Measurements from ENCODE around the gene PDE4B.
"Not testable (repeated sequence)": the region's sequence is repeated elsewhere in the genome, so short reads cannot be mapped to it uniquely, and the experiment has no call there.

The PDE4B gene

GRCh38 chr1:66402194-66402593 lies 609.5 kb downstream of the PDE4B start:
- DNase-seq: no peak

DNA sequence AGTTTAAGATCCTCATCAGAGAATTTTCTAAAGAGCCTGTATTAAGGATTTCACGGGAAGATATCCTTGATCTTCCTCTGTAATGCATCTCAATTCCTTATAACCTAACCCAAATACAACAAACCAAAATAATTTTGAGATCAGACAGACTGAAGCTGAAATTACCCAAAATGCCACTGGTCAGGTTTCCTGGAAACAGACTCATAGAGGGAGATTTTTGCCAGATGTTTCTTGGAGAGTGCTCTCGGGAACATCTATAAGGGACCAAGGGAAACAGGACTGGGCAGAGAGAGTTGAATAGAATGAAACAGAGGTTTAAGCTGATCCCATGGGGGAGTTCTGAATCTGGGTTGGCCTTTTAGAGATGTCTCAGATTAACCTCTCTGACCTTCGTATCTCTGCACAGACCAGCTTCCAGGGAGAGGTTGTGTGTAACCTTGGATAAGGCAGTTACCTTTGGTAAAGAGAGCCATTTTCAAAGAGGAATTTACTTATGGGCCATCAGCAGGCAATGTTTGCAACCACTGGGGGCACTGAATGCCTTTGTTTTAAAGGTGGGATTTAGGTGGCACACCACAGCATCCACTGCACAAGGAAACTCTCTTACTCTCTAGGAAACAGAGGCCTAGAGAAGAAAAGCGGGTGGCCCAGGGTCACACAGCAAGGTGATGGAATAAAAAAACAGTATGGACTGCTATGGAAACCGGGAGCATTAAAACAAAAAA lies 610.5 kb downstream of the PDE4B start:
- DNase-seq: no peak

GRCh38 chr1:66405061-66405460 lies 612.4 kb downstream of the PDE4B start:
- DNase-seq: no peak

DNA sequence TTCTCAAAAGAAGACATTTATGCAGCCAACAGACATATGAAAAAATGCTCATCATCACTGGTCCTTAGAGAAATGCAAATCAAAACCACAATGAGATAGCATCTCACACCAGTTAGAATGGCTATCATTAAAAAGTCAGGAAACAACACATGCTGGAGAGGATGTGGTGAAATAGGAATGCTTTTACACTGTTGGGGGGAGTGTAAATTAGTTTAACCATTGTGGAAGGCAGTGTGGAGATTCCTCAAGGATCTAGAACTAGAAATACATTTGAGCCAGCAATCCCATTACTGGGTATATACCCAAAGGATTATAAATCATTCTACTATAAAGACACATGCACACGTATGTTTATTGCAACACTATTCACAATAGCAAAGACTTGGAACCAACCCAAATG lies 618.8 kb downstream of the PDE4B start:
- DNase-seq: not testable (repeated sequence)

DNA sequence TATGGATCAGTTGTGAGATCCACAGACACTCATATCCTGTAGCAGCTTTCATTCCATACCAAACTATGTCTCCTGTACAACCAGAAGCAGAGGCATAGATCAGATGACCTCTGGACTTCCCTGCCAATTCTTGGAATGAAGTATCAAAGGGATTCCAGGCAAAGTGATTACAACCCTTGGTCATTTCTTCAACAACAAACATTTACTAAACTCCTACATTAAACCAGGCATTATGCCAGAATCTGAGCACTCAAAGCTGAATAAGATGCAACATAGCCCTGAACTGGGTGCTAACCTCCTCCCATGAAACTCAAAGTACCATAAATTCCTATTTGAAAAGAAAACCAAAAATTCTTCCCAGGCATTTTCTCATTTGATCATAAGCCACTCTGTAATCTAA lies 620.0 kb downstream of the PDE4B start:
- no peak for DNase-seq

DNA sequence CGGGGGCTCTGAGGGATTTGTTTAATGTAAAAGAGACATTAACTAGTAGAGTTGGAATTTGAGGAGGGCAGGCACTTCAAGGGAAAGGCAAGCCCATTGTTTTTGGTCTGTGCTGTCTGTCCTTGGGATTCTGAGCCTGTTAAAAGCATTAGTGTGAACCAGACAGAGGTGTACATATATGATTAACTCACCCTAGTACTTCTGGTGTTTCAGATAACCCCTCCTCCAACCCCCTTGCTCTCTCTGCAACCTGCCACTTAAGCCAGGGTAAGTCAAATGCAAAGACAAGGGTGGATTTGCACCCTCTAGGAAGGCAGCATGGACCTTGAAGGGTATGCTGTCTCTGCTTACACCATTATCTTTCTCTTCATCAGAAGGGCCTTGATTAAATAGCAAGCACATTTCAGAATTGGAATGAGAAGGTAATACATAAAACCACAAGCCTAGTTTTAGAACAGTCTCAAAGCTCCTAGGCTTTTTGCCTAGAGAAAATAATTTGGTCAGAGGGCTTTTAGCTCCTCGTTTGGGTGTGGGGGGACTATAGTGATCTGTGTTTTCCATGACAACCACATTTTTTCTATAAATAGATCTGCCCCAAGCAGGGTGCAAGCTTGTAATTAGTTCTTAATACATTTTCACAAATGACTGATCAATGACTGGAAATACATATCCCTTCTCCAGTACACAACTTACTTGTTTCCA lies 620.6 kb downstream of the PDE4B start:
- no peak for DNase-seq

DNA sequence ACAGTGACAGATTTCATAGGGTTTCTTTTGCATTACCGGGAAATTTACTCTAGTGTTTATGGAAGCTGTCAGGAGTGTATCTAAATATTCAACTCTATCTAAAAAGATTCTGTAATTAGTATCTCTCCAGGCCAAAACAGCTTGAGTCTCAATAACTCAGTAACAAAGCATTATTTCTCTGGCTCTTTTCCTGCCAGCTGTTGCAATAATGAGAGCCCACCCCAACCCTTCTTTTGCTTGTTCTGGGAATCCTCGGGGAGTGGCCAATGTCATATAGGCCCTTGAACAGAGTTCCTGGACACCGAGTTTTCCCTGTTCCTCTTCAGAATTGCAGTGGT lies 621.1 kb downstream of the PDE4B start:
- no peak for DNase-seq

DNA sequence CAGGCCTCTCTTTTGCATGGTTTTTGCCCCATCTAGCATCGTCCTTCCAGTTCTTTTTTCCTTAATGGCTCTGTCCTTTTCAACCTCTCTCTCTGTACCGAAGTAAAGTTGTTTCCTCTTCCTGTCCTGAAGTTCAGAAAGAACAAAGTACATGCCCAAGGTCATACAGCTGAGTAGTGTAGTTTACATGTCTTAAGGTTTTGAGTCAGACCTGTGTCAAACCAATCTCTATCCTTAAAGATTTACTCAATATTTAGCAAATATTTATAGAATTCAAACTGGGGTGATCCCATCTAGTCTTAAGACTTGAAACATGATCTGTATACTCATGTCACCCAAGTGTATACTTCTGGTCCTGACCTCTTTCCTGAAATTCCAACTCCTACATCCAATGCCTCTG lies 622.6 kb downstream of the PDE4B start:
- DNase-seq: peak in 1 of 2 donors; percentile 62

- peak; percentile 53 to 74 for DNase-seq
Measured at GRCh38 chr1:66415866-66416265, 623.2 kb downstream of the PDE4B start.

- peak; percentile 92 to 95 for DNase-seq
Measured at GRCh38 chr1:66416295-66416694, 623.6 kb downstream of the PDE4B start.

GRCh38 chr1:66418021-66418420 lies 625.3 kb downstream of the PDE4B start:
- DNase-seq: no peak

- DNase-seq: peak; percentile 68 to 78
Measured at GRCh38 chr1:66420171-66420570, 627.5 kb downstream of the PDE4B start.

DNA sequence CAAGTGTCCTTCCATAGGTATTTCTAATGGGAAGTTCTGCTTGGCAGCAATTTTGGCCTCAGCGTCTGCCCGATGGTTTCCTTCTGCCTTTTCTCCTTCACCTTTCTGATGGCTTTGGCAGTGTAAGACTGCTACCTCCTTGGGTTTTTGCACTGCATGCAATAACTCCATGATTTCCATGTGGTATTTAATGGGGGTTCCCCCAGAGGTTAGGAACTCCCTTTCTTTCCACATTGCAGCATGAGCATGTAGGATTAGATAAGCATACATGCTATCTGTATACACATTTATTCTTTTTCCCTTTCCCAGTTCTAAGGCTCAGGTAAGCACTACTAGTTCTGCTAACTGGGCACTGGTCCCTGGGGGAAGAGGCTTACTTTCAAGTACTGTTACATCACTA lies 628.2 kb downstream of the PDE4B start:
- peak; percentile 71 to 76 for DNase-seq

DNA sequence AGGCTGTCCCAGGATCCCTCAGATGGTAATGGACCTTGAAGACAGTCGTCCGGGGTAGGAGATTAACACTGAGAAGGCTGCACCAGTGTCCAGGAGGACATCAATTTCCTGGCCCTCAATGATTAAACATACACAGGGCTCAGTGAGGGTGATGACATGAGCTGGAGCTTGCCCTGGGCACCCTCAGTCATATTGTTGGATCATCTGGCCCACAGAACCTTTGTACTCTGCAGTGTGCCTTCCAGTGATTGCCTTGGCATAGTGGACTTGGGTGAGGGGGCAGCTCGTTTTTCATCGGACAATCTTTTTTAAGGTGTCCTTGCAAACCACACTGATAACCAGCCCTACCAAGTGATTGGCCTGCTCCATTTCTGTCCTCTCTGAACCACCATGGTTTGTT lies 630.1 kb downstream of the PDE4B start:
- DNase-seq: no peak

Measured in inflammatory macrophage treated with lipopolysaccharide for 1 hour (primary cell).